Tibial nerve (tissue), 4 donors: ENCODE measurements around the gene NEAT1. TPM values are rescaled to one million over a fixed set of nuclear protein-coding genes. Genes with fewer than 3 reads are reported as not detected.

Experiments used
- DNase-seq, 2 donors: peaks; one replicate each; pipeline ENCODE4 v3.0.0-alpha.2; 2019; ENCODE audit warnings: low spot score in 2 of 2
- H3K27ac ChIP-seq, 4 donors: fragments of 200-600 bp; sonication (generic) in 3 of 4; one replicate each; pipeline ENCODE4 v1.5.1; 2017 to 2019; ENCODE audit warnings: mild to moderate bottlenecking in 1 of 4
- H3K27me3 ChIP-seq, 2 donors: fragments of 200-600 bp; sonication (generic) in 1 of 2; one replicate each; pipeline versions ENCODE4 v1.5.1 to v1.6.0; 2017 to 2019
- H3K36me3 ChIP-seq, 3 donors: fragments of 200-600 bp; sonication (generic); one replicate each; pipeline ENCODE4 v1.5.1; 2018 to 2019
- H3K4me1 ChIP-seq, 4 donors: fragments of 200-600 bp; sonication (generic) in 3 of 4; one replicate each; pipeline ENCODE4 v1.5.1; 2017 to 2019
- H3K4me3 ChIP-seq, 4 donors: fragments of 200-600 bp; sonication (generic) in 3 of 4; one replicate each; pipeline ENCODE4 v1.5.1; 2017 to 2019; ENCODE audit warnings: mild to moderate bottlenecking in 1 of 4, moderate library complexity in 1 of 4
- H3K9me3 ChIP-seq, 4 donors: fragments of 200-600 bp; sonication (generic) in 3 of 4; one replicate each; pipeline ENCODE4 v1.5.1; 2017 to 2019
- EP300 ChIP-seq, 2 donors: sonication (generic); formaldehyde crosslinking; IDR thresholded peaks; one replicate each; pipeline ENCODE4 v1.6.1; 2017; ENCODE audit warnings: antibody characterized with exemption in 2 of 2, mild to moderate bottlenecking in 1 of 2
- POLR2A ChIP-seq, 2 donors: fragments of 450-650 bp; IDR thresholded peaks; one replicate each; pipeline ENCODE4 v1.6.1; 2017; ENCODE audit warnings: antibody characterized with exemption in 2 of 2, mild to moderate bottlenecking in 2 of 2, moderate library complexity in 2 of 2
- WGBS, 2 donors: methylation state at CpG; one replicate each; pipeline ENCODE4 v1.1.5; 2018; 5-methylcytosine and 5-hydroxymethylcytosine counted together
- small RNA-seq: library from RNA; depleted of rRNA; stranded (forward); fragments of <200 nt; gene quantifications from one replicate; pipeline ENCODE3, GENCODE V24; 2016
- total RNA-seq, 4 donors: library from RNA; depleted of rRNA; stranded (reverse); fragments of >200 nt; gene quantifications; one replicate each; pipeline ENCODE4 v1.1.0, GENCODE V29; 2016
- TF ChIP-seq, protein P1 (sequence below), 5 experiments: fragments of 200-600 bp in 3 of 5; fragments of 450-650 bp in 2 of 5; sonication (generic) in 3 of 5; IDR thresholded peaks; one replicate each; pipeline ENCODE4 v1.5.1; 2016 to 2019; ENCODE audit warnings: antibody characterized with exemption in 5 of 5, mild to moderate bottlenecking in 3 of 5, moderate library complexity in 2 of 5

The NEAT1 gene
- total RNA-seq, 4 donors from 2014 or later = 427 to 571 (median 461) TPM

DNA sequence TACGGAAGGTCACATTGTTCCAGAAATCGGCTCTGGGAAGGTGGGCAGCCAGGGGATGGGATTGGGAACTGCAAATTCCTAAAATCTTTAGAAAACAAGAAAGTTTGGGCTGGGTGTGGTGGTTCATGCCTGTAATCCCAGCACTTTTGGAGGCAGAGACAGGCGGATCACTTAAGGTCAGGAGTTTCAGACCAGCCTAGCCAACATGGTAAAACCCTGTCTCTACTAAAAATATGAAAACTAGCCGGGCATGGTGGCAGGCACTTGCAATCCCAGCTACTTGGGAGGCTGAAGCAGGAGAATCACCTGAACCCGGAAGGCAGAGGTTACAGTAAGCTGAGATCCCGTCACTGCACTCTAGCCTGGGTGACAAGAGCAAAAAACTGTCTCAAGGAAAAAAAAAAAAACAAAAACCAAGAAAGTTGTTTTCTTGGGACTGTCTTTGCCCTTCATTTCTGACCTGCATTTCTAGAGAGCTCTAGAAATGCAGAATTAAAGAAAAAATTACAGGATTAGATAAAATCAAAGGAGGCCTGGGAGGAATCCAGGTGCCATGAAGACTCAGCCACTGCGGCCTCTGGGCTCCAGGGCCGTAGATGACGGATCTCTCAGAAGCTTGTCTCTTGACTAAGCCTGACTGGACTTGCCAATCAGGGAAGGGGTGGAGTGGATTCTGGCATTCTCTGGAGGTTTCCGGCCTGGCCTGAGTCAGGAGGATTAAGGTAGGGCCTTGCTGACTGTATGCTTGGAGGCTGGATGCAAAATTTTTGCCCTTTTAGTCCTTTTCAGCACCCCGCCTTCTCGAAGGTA is 71.0 kb downstream of the NEAT1 start:
- peak; percentile 55 to 56 for TF ChIP-seq POLR2A (IDR thresholded peaks at IDR 0.05)
- TF ChIP-seq, protein P1, sequence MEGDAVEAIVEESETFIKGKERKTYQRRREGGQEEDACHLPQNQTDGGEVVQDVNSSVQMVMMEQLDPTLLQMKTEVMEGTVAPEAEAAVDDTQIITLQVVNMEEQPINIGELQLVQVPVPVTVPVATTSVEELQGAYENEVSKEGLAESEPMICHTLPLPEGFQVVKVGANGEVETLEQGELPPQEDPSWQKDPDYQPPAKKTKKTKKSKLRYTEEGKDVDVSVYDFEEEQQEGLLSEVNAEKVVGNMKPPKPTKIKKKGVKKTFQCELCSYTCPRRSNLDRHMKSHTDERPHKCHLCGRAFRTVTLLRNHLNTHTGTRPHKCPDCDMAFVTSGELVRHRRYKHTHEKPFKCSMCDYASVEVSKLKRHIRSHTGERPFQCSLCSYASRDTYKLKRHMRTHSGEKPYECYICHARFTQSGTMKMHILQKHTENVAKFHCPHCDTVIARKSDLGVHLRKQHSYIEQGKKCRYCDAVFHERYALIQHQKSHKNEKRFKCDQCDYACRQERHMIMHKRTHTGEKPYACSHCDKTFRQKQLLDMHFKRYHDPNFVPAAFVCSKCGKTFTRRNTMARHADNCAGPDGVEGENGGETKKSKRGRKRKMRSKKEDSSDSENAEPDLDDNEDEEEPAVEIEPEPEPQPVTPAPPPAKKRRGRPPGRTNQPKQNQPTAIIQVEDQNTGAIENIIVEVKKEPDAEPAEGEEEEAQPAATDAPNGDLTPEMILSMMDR (IDR thresholded peaks at IDR 0.05) = peak in 1 of 5 experiments; percentile 5
- peak; percentile 41 to 89 for TF ChIP-seq EP300 (IDR thresholded peaks at IDR 0.05)
- Histone ChIP-seq H3K9me3 (no peaks in the 10 kb centered on the region), H3K27me3 (no peaks in the 10 kb centered on the region), H3K4me3 (peak overlapping the region in 2 of 4 donors; percentile 13 to 29), H3K4me1 (peaks cover 20 to 85% (median 78%) of the 10 kb centered on the region in 4 donors), H3K36me3 (no peaks in the 10 kb centered on the region), H3K27ac (peak overlapping the region; percentile 93 to 99 (median 94))
- peak; percentile 71 to 74 for DNase-seq
- WGBS, 2 donors = 33 to 39% methylated on average over 12 of the region's 12 CpGs

Small RNA genes within 50 kb of the gene (small RNA-seq; reads per million reads assigned to genes)
- not detected for gene RF01684

Other genes starting within 250 kb of the NEAT1 start
- gene CAPN1, start 240.9 kb upstream of the NEAT1 start, total RNA-seq = 100 to 1,000 TPM; 108 to 209 (median 150) TPM
- 10 to 100 TPM in 2 of 4 donors, 1 to 10 TPM in 2; 3.5 to 13.5 (median 10.0) TPM for gene POLA2, start 160.8 kb upstream of the NEAT1 start, total RNA-seq
- 10 to 100 TPM; 10.4 to 39.6 (median 24.9) TPM for gene CDC42EP2, start 107.9 kb upstream of the NEAT1 start, total RNA-seq
- gene DPF2, start 88.9 kb upstream of the NEAT1 start, total RNA-seq = 10 to 100 TPM; 44.7 to 47.6 (median 46.2) TPM
- gene TIGD3, start 68.0 kb upstream of the NEAT1 start, total RNA-seq = under 1 TPM in 2 of 4 donors, not detected in 2; 0.30 to 0.59 TPM
- 10 to 100 TPM in 2 of 4 donors, 1 to 10 TPM in 2; 1.8 to 22.5 (median 8.5) TPM for gene SLC25A45, start 40.2 kb upstream of the NEAT1 start, total RNA-seq
- gene FRMD8, start 36.2 kb upstream of the NEAT1 start, total RNA-seq = 100 to 1,000 TPM in 3 of 4 donors, 10 to 100 TPM in 1; 96.5 to 226 (median 128) TPM
- over 10,000 TPM; 20,649 to 23,532 (median 22,230) TPM for gene MALAT1, start 76.2 kb downstream of the NEAT1 start, total RNA-seq
- 100 to 1,000 TPM; 109 to 128 (median 112) TPM for gene SCYL1, start 102.3 kb downstream of the NEAT1 start, total RNA-seq
- gene LTBP3, start 135.6 kb downstream of the NEAT1 start, total RNA-seq = 100 to 1,000 TPM; 236 to 476 (median 386) TPM
- gene ZNRD2, start 147.7 kb downstream of the NEAT1 start, total RNA-seq = 10 to 100 TPM; 49.6 to 70.8 (median 56.5) TPM
- gene FAM89B, start 149.7 kb downstream of the NEAT1 start, total RNA-seq = 10 to 100 TPM; 40.8 to 55.3 (median 44.6) TPM
- gene EHBP1L1, start 153.3 kb downstream of the NEAT1 start, total RNA-seq = 100 to 1,000 TPM in 3 of 4 donors, 10 to 100 TPM in 1; 87.3 to 186 (median 110) TPM
- 1 to 10 TPM in 2 of 4 donors, under 1 TPM in 1, not detected in 1; 0.63 to 3.3 (median 1.2) TPM for gene KCNK7, start 173.0 kb downstream of the NEAT1 start, total RNA-seq
- gene MAP3K11, start 191.4 kb downstream of the NEAT1 start, total RNA-seq = 100 to 1,000 TPM in 1 of 4 donors, 10 to 100 TPM in 3; 64.2 to 112 (median 83.9) TPM
- 10 to 100 TPM; 21.0 to 53.4 (median 29.8) TPM for gene PCNX3, start 193.0 kb downstream of the NEAT1 start, total RNA-seq
- 100 to 1,000 TPM in 1 of 4 donors, 10 to 100 TPM in 3; 50.2 to 103 (median 65.0) TPM for gene SIPA1, start 215.3 kb downstream of the NEAT1 start, total RNA-seq
- gene RELA, start 240.1 kb downstream of the NEAT1 start, total RNA-seq = 10 to 100 TPM; 44.6 to 70.8 (median 51.7) TPM